SHP77 (cell line): ENCODE measurements around the gene KRTAP10-12.

Experiments
- DNase-seq, 2 experiments: peaks; one replicate each; lab custom pipeline; 2025; lab: John Stamatoyannopoulos, UW

The KRTAP10-12 gene

DNA sequence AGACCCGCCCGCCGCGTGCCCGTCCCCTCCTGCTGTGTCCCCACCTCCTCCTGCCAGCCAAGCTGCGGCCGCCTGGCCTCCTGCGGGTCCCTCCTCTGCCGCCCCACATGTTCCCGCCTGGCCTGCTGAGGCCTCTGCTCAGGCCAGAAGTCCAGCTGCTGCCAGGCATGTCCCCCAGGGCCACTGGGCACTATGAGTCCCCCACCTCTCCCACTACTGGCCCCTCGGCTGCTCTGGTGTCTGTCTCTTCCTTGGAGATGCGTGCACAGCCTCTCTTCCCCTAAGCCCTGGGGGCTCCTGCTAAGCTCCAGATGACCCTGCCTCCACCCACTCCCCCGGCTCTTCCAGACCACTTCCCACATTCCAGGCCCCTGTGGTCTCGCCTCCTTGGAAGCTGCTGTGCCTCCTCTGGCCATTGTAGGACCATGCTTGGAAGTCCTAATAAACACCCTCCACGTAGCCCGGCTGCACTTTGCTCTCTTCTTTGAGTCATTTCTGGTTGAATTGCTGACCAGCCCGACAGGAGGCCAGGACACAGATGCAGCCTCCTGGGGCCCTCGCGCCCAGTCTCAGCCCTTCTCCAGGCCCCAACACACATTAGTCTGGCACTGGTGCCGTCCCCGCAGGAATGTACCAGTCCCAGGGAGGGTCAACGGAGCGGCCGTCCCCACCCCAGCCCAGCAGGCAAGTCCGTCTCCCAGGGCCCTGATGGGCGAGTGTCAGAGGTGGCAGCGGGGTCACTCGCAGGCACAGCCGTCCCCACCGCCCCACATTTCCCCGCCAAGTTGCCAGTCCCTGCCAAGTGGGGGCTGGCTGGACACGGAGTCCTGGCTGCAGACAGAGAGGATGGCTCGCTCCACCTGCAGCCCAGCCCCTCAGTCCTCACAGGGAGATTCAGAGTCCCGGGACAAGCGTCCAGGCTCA lies 1.1 kb downstream of the KRTAP10-12 start:
- DNase-seq = no peak

DNA sequence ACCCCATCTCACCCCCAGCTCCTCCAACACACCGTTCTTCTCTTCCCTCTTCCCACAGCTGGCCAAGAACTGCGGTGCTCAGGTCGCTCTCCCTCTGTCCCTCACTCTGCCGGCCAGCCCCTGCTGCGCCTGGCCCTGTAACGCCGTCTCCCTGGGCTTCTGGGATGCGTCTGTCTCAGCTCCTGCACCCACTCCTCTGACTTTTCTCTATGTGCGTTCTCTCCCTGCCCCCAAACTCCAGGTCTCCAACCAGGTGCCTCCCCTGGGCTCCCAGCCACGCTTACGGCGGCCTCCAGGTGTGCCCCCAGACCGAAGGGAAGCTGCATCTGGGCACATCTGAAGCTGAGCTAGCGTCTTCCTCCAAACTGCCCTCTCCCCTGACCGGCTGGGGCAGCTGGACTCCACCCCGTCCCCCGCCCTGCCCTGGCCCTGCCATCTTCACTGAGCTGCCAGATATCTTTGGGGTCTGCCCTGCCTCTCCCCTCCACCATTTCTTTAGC lies 2.6 kb downstream of the KRTAP10-12 start:
- DNase-seq = no peak

DNA sequence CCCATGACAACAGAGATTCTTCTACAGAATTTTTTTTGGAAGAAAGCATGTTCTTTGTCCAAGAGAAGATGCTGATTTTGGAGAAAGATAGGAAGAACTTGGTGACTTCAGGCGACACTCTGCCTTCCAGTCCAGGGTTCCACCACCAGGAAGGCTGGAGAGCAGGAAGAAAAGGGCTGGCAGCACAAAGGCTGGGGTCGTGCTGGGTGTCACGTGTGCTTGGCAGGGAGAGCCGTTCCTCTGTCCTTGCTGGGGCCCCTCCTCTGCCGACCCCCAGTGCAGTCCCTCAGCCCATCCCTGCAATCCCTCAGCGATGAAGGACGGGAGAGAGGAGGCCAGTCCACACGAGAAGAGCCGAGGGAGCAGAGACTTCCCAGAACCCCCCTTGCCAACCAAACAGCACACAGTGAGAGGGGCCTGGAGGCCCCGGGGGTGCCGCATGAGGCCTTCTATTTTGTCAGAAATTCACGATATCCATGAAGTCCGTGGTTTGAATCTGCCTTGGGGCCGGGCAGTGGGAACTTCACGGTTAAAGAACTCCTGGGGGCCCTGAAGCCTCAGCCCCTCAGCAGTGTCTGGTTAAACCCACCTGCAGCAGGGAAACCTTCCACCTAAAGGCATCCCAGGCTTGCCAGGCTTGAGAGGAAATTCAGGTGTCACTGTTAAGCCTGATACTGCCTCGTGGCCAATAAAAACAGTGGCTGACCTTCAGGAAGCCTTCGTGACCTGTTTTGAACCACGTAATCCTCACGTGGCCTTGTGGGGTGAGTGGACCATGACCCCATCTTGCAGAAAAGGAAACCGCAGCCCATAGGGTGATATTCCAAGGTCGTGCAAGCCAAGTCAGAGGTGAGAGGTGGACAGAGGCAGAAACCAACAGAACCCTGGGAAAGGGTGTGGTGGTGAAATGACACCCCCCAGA lies 3.4 kb downstream of the KRTAP10-12 start:
- DNase-seq = no peak

DNA sequence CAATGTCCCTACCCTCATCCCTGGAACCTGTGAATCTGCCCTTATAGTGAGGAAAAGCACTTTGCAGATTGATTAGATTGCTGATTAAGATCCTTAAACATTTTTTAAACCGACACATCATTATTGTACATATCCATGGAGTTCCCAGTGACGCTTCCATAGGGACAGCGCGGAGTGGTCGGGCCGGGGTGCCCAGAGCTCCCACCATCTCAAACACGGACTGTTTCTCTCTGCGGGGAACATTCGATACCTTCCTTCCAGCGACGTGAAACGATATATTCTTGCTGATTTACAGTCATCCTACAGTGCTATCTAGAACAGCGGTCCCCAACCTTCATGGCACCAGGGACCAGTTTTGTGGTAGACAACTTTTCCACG lies 4.0 kb downstream of the KRTAP10-12 start:
- DNase-seq = no peak

DNA sequence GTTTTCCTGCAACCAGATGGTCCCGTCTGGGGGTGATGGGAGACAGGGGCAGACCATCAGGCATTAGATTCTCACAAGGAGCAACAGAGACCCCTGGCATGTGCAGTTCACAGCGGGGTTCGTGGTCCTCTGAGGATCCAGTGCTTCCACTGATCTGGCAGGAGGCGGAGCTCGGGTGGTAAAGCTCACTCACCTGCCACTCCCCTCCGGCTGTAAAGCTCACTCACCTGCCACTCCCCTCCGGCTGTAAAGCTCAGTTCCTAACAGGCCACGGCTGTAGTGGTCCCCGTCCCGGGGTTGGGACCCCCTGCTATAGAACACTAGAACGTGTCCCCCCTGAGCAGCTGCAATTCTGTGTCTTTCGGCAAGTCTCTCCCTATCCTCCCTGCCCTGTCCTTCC lies 4.6 kb downstream of the KRTAP10-12 start:
- DNase-seq = no peak

DNA sequence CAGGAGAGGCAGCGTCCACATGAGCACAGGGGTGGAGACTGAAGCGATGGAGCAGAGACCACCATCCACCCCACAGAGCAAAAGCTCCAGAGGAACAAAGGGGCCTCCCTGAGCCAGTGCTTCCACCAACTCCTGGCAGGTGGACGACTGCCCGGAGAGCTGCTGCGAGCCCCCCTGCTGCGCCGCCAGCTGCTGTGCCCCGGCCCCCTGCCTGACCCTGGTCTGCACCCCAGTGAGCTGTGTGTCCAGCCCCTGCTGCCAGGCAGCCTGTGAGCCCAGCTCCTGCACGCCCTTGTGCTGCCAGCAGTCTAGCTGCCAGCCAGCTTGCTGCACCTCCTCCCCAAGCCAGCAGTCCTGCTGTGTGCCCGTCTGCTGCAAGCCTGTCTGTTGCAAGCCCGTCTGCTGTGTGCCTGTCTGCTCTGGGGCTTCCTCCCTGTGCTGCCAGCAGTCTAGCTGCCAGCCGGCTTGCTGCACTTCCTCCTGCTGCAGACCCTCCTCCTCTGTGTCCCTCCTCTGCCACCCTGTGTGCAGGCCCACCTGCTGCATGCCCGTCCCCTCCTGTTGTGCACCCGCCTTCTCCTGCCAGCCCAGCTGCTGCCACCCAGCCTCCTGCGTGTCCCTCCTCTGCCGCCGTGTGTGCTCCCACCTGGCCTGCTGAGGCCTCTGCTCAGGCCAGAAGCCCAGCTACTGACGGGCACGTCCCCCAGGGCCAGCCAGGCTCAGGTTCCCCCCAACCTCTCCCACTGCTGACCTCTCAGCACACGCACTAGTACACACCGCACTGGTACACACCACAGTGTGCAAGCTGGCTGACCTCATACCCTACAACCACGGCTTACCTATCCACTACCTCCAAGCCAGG lies 5.4 kb downstream of the KRTAP10-12 start:
- peak; percentile 21 to 60 for DNase-seq

DNA sequence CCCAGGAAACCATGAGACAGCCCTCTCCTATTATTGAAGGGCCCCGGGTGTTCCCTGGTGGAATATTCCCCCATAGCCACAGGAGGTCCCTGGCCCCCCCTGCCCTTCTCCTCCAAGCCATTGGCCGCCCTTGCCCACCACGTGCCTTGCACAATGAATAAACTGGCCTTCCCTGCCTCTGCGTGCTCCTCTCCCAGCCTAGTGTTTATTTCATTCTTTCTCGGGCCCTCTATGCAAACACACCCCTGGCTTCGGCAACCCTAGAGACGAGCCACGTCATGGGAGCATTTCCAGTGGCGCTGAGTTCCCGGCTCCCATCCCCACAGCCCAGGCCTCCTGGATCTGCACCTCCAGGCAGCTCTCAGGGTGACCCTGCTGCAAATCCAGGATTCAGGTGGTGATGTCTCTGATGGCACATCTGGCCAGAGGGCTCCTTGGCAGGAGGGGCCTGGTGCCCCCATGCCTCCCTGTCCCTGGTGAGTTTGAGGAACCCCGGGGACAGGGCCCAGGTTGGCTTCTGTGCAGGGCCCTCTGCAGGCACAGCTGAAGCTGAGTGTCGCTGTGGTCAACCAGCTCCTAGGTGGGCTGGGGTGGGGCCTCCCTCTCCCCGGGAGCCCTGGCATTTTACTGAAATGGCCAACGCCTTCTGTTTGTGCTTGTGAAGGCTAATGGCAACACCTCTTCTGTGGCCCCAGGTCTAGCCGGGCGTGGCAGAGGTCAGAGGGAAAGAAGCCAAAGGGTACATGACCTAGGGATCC lies 6.2 kb downstream of the KRTAP10-12 start:
- peak in 1 of 2 experiments; percentile 65 for DNase-seq

DNA sequence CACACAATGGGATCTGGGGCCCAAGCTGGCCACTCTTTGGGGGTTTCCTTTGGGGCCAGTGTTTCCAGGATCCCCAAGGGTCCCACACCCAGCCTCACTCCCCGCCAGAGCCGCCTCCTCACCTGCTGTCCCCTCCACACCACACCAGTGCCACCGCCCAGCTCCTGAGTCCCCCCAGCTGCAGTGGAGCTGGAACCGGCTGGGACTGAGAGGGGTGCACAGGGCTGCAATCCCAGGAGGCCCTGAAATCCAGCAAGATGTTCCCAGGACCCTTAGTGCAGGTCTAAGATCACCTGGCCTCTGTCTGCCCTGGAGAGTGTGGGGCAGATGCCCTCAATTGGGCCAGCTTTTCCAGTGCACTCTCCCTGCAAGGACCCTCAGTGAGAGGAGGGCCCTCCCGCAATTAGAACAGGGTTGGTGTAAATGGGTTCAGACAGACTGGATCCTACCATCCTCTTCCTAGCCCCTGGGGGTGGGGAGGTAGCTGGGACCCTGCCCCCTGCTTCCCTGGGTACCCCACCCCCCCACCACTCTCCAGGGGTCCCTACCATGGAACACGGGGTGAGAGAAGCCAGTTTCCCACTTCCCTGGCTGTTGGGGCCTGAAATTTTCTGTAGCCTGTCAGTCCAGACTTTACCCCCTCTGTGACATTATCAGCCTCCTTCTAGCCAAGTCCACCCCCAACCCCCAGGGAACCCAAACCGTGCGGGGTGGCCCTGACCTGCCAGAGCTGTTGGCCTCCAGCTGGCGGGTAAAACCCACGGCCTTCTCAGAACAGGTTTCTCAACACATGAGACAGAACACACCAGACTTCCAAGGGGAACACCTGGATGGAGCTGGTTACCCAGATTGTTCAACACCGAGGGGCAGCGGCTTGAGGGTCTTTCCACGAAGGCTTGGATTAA lies 7.0 kb downstream of the KRTAP10-12 start:
- DNase-seq = no peak

DNA sequence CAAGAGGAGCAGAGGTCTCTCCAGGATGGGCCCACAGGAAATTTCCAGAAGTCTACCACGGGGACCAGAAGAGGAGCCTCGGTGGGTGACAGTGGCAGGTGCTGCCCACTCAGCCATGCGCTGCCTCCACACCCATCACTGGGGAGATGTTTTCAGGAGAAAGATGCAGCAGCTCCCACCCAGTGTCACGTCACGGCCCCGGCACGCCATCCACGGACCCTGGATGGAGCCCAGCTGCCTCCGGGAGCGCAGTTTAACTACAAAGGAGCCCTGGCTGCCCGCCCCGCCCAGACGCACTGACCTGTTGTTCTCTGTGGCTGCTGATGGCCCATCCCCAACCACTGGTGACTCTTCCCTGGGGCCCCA lies 7.6 kb downstream of the KRTAP10-12 start:
- no peak for DNase-seq

DNA sequence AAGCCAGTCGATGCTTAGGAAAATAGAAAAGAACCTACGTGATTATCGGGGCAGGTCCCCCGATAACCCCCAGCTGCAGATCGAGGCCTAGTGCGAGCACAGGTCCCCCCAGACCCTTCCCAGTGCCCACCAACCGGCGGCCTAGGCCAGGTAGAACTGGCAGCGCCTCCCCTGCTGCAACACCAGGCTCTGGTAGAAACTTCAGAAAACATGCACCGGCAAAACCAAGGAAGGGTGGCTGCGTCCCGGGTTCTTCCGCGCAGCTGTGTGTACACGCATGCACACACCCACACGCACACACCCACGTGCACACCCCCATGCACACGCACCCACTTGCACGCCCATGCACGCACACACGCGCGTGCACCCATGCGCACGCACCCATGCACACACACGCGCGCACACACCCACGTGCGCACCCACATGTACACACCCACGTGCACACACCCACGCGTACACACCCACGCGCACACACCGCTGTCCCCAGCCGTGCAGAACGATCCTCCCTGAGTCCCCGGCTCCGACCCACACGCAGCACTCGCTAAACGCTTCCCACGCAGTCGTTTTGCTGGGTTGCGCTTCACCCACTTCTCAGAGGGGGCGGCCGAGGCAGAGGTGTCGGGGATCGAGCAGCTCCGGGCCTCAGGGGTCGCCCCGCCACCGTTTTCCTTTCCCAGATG lies 9.2 kb downstream of the KRTAP10-12 start:
- no peak for DNase-seq

DNA sequence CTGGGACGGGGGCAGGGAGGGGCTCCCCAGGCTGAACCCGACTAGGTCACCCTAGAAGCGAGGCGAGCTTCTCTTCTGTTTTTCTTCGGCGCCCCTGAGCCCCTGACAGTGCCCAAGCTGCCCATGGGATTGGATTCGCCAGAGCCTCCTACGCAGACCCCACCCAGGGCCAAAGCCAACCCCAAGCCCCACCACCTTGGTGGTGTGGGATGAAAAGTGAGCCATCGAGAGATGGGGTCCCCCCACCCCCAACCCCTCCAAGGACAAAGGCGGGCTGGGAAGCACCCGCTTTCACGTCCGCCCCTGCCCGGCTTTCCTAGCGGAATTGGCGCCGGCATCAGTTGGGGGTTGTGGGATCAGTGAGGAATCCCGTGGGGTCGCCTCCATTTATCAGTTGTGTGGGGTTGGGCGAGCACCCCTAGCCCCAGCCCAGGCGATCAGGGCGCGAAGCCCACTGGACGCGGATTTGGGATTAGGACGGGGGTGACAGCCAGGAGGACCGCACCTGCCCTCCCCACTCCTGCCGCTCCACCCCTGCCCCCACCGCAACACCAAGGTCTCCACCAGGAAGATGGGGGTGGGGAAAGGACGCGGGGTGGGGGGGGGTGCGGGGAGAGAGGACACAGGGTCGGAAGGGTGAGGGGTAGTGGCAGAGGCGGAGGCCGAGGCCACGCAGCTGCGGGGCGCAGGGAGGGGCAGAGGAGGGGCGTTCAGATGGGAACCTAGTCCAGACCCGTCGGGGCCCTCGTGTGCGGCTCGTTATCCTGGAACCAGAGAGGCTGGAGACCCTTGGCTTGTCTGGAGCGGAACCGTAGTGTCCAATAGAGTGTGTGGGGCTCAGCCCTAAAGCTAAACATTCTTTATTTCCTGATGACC lies 10.0 kb downstream of the KRTAP10-12 start:
- no peak for DNase-seq

DNA sequence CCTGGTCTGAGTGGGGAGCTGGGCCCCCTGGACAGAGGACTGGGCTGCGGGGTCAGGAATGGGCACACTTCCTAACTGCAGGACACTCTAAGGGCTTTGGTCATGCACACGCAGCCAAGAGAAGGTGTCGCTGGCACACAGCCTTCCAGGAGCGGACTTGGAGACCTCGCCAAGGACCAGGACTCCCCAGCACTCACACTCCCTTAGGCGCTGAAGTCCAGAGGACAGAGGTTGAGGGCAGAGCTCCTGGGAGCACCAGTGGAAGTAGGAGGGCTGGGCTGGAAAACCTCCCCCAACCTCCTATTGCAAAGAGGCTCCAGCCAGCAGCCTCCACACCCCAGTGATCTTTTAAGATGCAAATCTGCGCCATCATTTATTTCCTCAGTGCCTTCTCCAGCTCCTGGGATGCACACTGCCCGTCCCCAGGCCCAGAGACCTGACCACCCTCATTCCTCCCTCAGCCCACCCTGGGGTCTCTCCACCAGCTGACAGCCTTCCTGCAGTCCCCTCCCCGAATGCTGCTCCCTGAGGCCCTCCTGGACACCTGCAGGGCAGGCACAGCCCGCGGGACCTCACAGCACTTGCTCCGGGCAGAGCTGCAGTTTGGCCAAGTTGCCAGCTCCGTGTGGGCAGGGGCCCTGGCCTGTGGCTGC lies 11.4 kb downstream of the KRTAP10-12 start:
- DNase-seq = no peak

DNA sequence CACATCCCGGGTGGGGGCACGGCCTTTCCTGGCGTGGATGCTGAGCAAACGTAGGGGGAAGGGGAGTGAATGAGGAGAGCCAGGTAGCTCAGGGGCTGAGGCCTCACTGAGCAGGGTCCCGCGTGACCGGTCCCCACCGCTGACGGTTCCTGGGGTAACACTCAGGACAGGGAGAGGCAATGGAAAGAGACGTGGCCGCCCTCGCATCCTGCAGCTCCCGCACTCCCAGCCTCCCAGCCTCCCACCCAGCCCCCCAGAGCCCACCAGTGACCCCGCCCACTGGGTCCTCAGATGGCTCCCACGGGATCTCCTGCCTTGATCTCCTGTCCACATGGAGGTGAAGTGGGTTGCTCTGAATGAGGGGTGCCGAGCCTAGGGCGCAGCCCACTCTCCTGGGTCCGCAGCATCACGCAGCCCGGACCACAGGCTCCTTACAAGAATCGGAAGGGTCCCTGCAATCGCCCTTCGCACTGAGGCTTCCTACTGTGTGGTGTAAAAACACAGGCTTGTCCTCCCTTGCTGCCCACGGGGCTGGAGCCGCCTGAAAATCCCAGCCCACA lies 12.0 kb downstream of the KRTAP10-12 start:
- DNase-seq = no peak

DNA sequence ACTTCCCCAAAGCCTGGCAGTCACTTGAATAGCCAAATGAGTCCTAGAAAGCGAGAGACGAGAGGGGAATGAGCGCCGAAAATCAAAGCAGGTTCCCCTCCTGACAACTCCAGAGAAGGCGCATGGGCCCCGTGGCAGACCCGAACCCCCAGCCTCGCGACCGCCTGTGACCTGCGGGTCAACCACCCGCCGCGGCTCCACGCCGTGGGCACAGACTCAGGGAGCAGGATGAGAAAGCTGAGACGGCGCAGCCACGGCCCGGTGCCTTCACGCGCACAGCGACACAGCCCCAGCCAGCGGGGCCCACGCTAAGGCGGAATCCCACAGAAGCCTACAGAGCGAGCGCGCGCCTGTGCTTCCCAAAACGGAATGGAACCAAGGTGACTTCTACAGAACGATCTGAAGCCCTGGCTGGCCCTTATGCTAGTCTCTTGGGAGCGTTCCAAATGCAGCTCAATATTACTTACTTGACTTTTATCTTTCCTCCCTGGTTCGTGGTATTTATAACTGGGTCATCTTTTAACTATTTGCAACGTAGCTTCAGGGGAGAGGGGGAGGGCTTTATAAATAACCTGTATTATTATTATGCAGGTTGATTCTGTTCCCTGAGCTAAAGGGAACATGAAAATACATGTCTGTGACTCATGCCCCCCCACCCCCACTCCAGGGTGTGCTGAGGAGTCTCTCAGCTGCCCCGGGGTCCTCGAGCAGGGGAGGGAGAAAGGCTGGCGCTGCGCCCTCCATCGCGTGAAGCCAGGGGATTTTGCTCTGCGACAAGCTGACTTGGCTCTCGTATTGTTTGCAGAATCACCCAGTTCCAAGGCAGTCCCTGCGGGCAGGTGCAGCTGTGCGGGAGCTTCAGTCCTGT lies 12.7 kb downstream of the KRTAP10-12 start:
- DNase-seq = peak; percentile 83 to 88

DNA sequence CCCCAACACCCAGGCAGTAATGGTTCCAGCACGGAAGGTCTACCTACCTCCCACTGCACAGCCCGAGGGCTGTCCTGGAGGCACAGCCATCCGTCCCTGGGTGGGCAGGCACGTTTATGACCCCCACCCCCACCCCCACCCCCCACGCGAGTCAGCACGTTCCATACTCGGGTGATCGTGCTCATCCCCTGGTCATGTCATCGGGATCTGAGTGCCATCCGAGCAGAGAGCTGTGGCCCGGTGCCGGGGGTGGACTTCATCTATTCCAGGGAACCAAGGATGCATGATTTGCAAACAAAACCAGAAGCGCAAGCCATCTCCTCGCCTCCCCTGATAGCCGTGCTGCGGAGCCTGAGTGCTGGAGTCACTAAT lies 13.3 kb downstream of the KRTAP10-12 start:
- DNase-seq = no peak

DNA sequence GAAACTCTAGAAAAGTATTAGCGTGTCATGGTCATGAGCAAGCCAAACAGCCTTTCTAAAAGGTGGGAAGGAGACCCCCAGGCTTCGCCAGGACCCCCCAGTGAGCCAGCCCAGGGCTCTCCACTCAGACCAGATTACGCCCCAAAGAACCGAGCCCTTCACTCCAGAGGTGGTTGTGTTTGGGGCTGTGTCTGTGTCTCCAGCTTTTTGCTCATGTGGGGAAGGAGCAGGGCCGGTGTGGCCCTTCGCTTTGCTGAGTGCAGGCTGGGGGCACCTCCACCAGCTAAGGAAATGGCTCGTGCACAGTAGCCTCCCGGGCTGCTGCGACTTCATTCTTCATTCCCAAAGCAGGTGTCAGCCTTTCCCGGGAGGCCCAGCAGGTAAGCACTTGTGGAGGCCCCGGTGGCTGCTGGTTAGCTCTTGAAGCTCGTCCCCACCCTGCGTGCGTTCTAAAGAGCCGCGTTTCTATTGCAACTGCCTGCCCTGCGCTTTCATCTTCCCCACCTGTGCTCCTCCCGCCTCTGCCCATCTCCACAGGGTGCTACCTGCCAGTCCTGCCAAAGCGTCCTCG lies 13.9 kb downstream of the KRTAP10-12 start:
- peak in 1 of 2 experiments; percentile 27 for DNase-seq
